ENCODE data around the gene CLDN5.

Gene CLDN5

GRCh38 chr22:19507534-19507861, 16.7 kb downstream of the CLDN5 start:
- no peak overlapping the region for H3K4me3 ChIP-seq (ENCODE audit: low read depth, low read length)
- no peak for TF ChIP-seq CTCF (IDR thresholded peaks at IDR 0.05; ENCODE audit: low read depth, low read length)
- DNase-seq (ENCODE audit: low read depth, low spot score) = no peak
- in situ Hi-C loops (cut with HindIII; ENCODE audit: low sequenced_read_pairs) = no loop called here

- DNase-seq (ENCODE audit: low read depth, low spot score) = no peak
- H3K4me3 ChIP-seq (ENCODE audit: low read depth, low read length) = no peak overlapping the region
- no peak for TF ChIP-seq CTCF (IDR thresholded peaks at IDR 0.05; ENCODE audit: low read depth, low read length)
- in situ Hi-C loops (cut with HindIII; ENCODE audit: low sequenced_read_pairs) = no loop called here
Observed at GRCh38 chr22:19506212-19506611, 18.0 kb downstream of the CLDN5 start.

GRCh38 chr22:19505735-19506126, 18.5 kb downstream of the CLDN5 start:
- no peak overlapping the region for H3K4me3 ChIP-seq (ENCODE audit: low read depth, low read length)
- no peak for TF ChIP-seq CTCF (IDR thresholded peaks at IDR 0.05; ENCODE audit: low read depth, low read length)
- in situ Hi-C loops (cut with HindIII; ENCODE audit: low sequenced_read_pairs) = no loop called here
- DNase-seq (ENCODE audit: low read depth, low spot score) = no peak

- no peak for DNase-seq (ENCODE audit: low read depth, low spot score)
- H3K4me3 ChIP-seq (ENCODE audit: low read depth, low read length) = no peak overlapping the region
- in situ Hi-C loops (cut with HindIII; ENCODE audit: low sequenced_read_pairs) = no loop called here
- no peak for TF ChIP-seq CTCF (IDR thresholded peaks at IDR 0.05; ENCODE audit: low read depth, low read length)
Observed at GRCh38 chr22:19504900-19505734, 19.1 kb downstream of the CLDN5 start.

GRCh38 chr22:19503869-19504268, 20.3 kb downstream of the CLDN5 start:
- TF ChIP-seq CTCF (IDR thresholded peaks at IDR 0.05; ENCODE audit: low read depth, low read length) = peak; percentile 10
- no peak for DNase-seq (ENCODE audit: low read depth, low spot score)
- no peak overlapping the region for H3K4me3 ChIP-seq (ENCODE audit: low read depth, low read length)
- in situ Hi-C loops (cut with HindIII; ENCODE audit: low sequenced_read_pairs) = no loop called here

- no peak for DNase-seq (ENCODE audit: low read depth, low spot score)
- in situ Hi-C loops (cut with HindIII; ENCODE audit: low sequenced_read_pairs) = no loop called here
- no peak overlapping the region for H3K4me3 ChIP-seq (ENCODE audit: low read depth, low read length)
- TF ChIP-seq CTCF (IDR thresholded peaks at IDR 0.05; ENCODE audit: low read depth, low read length) = no peak
Observed at GRCh38 chr22:19503367-19503766, 20.8 kb downstream of the CLDN5 start.

All from astrocyte of the spinal cord (primary cell).